C1 segment of cervical spinal cord (tissue), 14 donors: ENCODE data around the gene USP22.
"Not testable (repeated sequence)": the region's sequence is repeated elsewhere in the genome, so short reads cannot be mapped to it uniquely, and the experiment has no call there.

Experiments
- DNase-seq, 14 donors: peaks; one replicate each; lab custom pipeline; 2025; lab: John Stamatoyannopoulos, UW

USP22 gene

GRCh38 chr17:21042458-21043295, at the start of gene USP22:
TSS of gene USP22 (minus strand) at chr17:21043011. CDS start at chr17:21042835, 176 bp downstream.
- DNase-seq: peak in 7 of 14 donors; percentile 68 to 100 (median 99)

GRCh38 chr17:21090902-21091618, 48.2 kb upstream of the USP22 start:
- no peak for DNase-seq

- DNase-seq: no peak
Measured at GRCh38 chr17:21089933-21090901, 47.4 kb upstream of the USP22 start.

- DNase-seq: no peak
Measured at GRCh38 chr17:21089145-21089544, 46.3 kb upstream of the USP22 start.

- no peak for DNase-seq
Measured at GRCh38 chr17:21085707-21086106, 42.9 kb upstream of the USP22 start.

- DNase-seq: not testable (repeated sequence)
Measured at GRCh38 chr17:21085280-21085679, 42.5 kb upstream of the USP22 start.

GRCh38 chr17:21082001-21082436, 39.2 kb upstream of the USP22 start:
- no peak for DNase-seq

- peak in 1 of 14 donors; percentile 35 for DNase-seq
Measured at GRCh38 chr17:21079196-21079595, 36.4 kb upstream of the USP22 start.

- peak in 1 of 14 donors; percentile 74 for DNase-seq
Measured at GRCh38 chr17:21078016-21078780, 35.4 kb upstream of the USP22 start.

GRCh38 chr17:21077281-21077680, 34.5 kb upstream of the USP22 start:
- DNase-seq: no peak

- DNase-seq: peak in 2 of 14 donors; percentile 6 to 34
Measured at GRCh38 chr17:21076242-21076641, 33.4 kb upstream of the USP22 start.

GRCh38 chr17:21075739-21076085, 32.9 kb upstream of the USP22 start:
- DNase-seq: peak in 7 of 14 donors; percentile 57 to 89 (median 72)

- peak in 6 of 14 donors; percentile 19 to 85 (median 41) for DNase-seq
Measured at GRCh38 chr17:21072745-21073197, 30.0 kb upstream of the USP22 start.

- DNase-seq: no peak
Measured at GRCh38 chr17:21066394-21066793, 23.6 kb upstream of the USP22 start.

- DNase-seq: no peak
Measured at GRCh38 chr17:21061971-21062526, 19.2 kb upstream of the USP22 start.

- no peak for DNase-seq
Measured at GRCh38 chr17:21061158-21061835, 18.5 kb upstream of the USP22 start.

- DNase-seq: no peak
Measured at GRCh38 chr17:21059761-21060160, 16.9 kb upstream of the USP22 start.

- no peak for DNase-seq
Measured at GRCh38 chr17:21058098-21058893, 15.5 kb upstream of the USP22 start.

GRCh38 chr17:21053056-21053455, 10.2 kb upstream of the USP22 start:
- not testable (repeated sequence) for DNase-seq
